HepG2 (cell line): ENCODE data around the gene ACTN1. TPM values are rescaled to one million over a fixed set of nuclear protein-coding genes. Genes with fewer than 3 reads are reported as not detected.

Experiments used
- ATF3 ChIP-seq: sonication (generic); formaldehyde crosslinking; IDR thresholded peaks from 2 replicates; pipeline ENCODE4 v1.4.0; 2020; ENCODE audit warnings: missing genetic modification reagents
- EHMT2 ChIP-seq: fragments of 200-600 bp; sonication (generic); IDR thresholded peaks from 2 replicates; pipeline ENCODE4 v1.7.0; 2017; ENCODE audit warnings: antibody characterized with exemption, low read depth, low read length, borderline replicate concordance
- IRX3 ChIP-seq: sonication (generic); formaldehyde crosslinking; IDR thresholded peaks from 2 replicates; pipeline ENCODE4 v1.8.1; 2023; ENCODE audit warnings: mild to moderate bottlenecking, low read depth, missing genetic modification reagents, borderline replicate concordance
- MAFK ChIP-seq, 2 experiments: IDR thresholded peaks in 1 of 2; conservative IDR thresholded peaks in 1 of 2; 2 replicates each; pipeline ENCODE4 v1.6.1; 2011; ENCODE audit warnings: improper control_type of control experiment in 2 of 2, low read length in 2 of 2
- MEIS1 ChIP-seq: sonication (generic); formaldehyde crosslinking; IDR thresholded peaks from 2 replicates; pipeline ENCODE4 v1.9.0; 2021; ENCODE audit warnings: mild to moderate bottlenecking, missing genetic modification reagents, moderate library complexity, borderline replicate concordance
- MEIS2 ChIP-seq: sonication (generic); formaldehyde crosslinking; IDR thresholded peaks from 2 replicates; pipeline ENCODE4 v1.9.0; 2021; ENCODE audit warnings: mild to moderate bottlenecking, missing genetic modification reagents
- PTBP1 ChIP-seq: fragments of 200-400 bp; formaldehyde crosslinking; IDR thresholded peaks from 2 replicates; pipeline ENCODE4 v1.6.1; 2018; ENCODE audit warnings: low read length, low read depth; ENCODE audit not compliant: poor library complexity, severe bottlenecking
- TBL1XR1 ChIP-seq: fragments of 150-350 bp; IDR thresholded peaks from 2 replicates; pipeline ENCODE4 v1.6.1; 2014; ENCODE audit warnings: borderline replicate concordance, low read length; ENCODE audit not compliant: partially characterized antibody
- TFDP2 ChIP-seq: sonication (generic); formaldehyde crosslinking; IDR thresholded peaks from 2 replicates; pipeline ENCODE4 v1.4.0; 2020; ENCODE audit warnings: missing genetic modification reagents
- TMF1 ChIP-seq: sonication (generic); formaldehyde crosslinking; IDR thresholded peaks from 2 replicates; pipeline ENCODE4 v1.8.1; 2022; ENCODE audit warnings: low read depth, missing genetic modification reagents
- TRIM24 ChIP-seq: sonication (generic); formaldehyde crosslinking; IDR thresholded peaks from 2 replicates; pipeline ENCODE4 v1.8.0; 2022; ENCODE audit warnings: mild to moderate bottlenecking, missing genetic modification reagents
- ZNF530 ChIP-seq: sonication (generic); formaldehyde crosslinking; IDR thresholded peaks from 2 replicates; pipeline ENCODE4 v1.5.0; 2020; ENCODE audit warnings: low read depth, mild to moderate bottlenecking, missing genetic modification reagents
- ZNF646 ChIP-seq: sonication (generic); formaldehyde crosslinking; IDR thresholded peaks from 2 replicates; pipeline ENCODE4 v1.9.0; 2021; ENCODE audit warnings: mild to moderate bottlenecking, missing genetic modification reagents
- ZNF703 ChIP-seq: sonication (generic); formaldehyde crosslinking; IDR thresholded peaks from 2 replicates; pipeline ENCODE4 v1.5.1; 2020; ENCODE audit warnings: missing genetic modification reagents, mild to moderate bottlenecking, moderate library complexity, borderline replicate concordance
- ZNF766 ChIP-seq: sonication (generic); formaldehyde crosslinking; IDR thresholded peaks from 2 replicates; pipeline ENCODE4 v1.5.0; 2020; ENCODE audit warnings: missing genetic modification reagents, borderline replicate concordance
- ZSCAN30 ChIP-seq: sonication (generic); formaldehyde crosslinking; IDR thresholded peaks from 2 replicates; pipeline ENCODE4 v1.5.0; 2020; ENCODE audit warnings: mild to moderate bottlenecking, missing genetic modification reagents
- polyA plus RNA-seq, 8 experiments: library from polyadenylated mRNA; depleted of rRNA in 3 of 8; stranded (reverse) in 7 of 8; unstranded in 1 of 8; fragments of >200 nt; fragmentation: Illumina TruSeq in 4 of 8; extraction: Trizol in 4 of 8; gene quantifications; 2 replicates each; pipeline versions ENCODE4 v1.2.1 to v1.2.3, GENCODE V29; 2011 to 2016; ENCODE audit warnings: low read depth in 4 of 8, missing spikeins in 1 of 8, mixed read lengths in 1 of 8; ENCODE audit not compliant: insufficient read depth in 1 of 8
- total RNA-seq, 5 experiments: library from RNA; depleted of rRNA; stranded (reverse); fragments of >200 nt; fragmentation: Illumina TruSeq; extraction: Trizol; gene quantifications; 2 replicates each; pipeline ENCODE4 v1.2.3, GENCODE V29; 2016; ENCODE audit warnings: low read depth in 1 of 5
- TF ChIP-seq, protein P1 (sequence below), 2 experiments: sonication (generic) in 1 of 2; formaldehyde crosslinking in 1 of 2; IDR thresholded peaks; 2 replicates each; pipeline versions ENCODE4 v1.5.1 to v1.6.1; 2011 to 2020; ENCODE audit warnings: borderline replicate concordance in 1 of 2, low read depth in 1 of 2, low read length in 1 of 2, mild to moderate bottlenecking in 1 of 2, missing genetic modification reagents in 1 of 2, moderate library complexity in 1 of 2

The ACTN1 gene
- total and polyA plus RNA-seq, 2 of the 13 experiments (the other 11 are each of a cell fraction or from before 2014, with no cell fraction given) = 58.6 to 162 TPM

GRCh38 chr14:68938271-68939150 is 40.6 kb downstream of the ACTN1 start (continued):
- TF ChIP-seq, protein P1, sequence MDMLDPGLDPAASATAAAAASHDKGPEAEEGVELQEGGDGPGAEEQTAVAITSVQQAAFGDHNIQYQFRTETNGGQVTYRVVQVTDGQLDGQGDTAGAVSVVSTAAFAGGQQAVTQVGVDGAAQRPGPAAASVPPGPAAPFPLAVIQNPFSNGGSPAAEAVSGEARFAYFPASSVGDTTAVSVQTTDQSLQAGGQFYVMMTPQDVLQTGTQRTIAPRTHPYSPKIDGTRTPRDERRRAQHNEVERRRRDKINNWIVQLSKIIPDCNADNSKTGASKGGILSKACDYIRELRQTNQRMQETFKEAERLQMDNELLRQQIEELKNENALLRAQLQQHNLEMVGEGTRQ (IDR thresholded peaks at IDR 0.05; ENCODE audit: low read depth, low read length) = no peak
- TF ChIP-seq, protein P1 (CRISPR knock-in tag; IDR thresholded peaks at IDR 0.05; ENCODE audit: borderline replicate concordance) = no peak
- TF ChIP-seq MAFK (conservative IDR thresholded peaks at IDR 0.05 in 1 of 2, IDR thresholded peaks at IDR 0.05 in 1 of 2; ENCODE audit: low read length in 2 of 2) = no peak
- TF ChIP-seq ATF3 (CRISPR knock-in tag) = no peak
- no peak for TF ChIP-seq ZNF646 (CRISPR knock-in tag)
- TF ChIP-seq PTBP1 = no peak
- no peak for TF ChIP-seq ZNF766 (CRISPR knock-in tag)
- TF ChIP-seq TRIM24 (CRISPR knock-in tag) = no peak
- 0 out of 2 replicates have a peak, but pooled peaks have one; percentile 41 for TF ChIP-seq MEIS2
- no peak for TF ChIP-seq TMF1 (CRISPR knock-in tag)
- no peak for TF ChIP-seq IRX3 (CRISPR knock-in tag)
- TF ChIP-seq ZNF530 (CRISPR knock-in tag) = no peak
- TF ChIP-seq ZSCAN30 (CRISPR knock-in tag) = no peak
- TF ChIP-seq EHMT2 = no peak; the same call in 1 of the 2 replicates
- no peak for TF ChIP-seq ZNF703 (CRISPR knock-in tag)
- peak; percentile 27; the same call in 1 of the 2 replicates for TF ChIP-seq TFDP2 (CRISPR knock-in tag)
- no peak for TF ChIP-seq TBL1XR1
- peak; percentile 25; the same call in 1 of the 2 replicates for TF ChIP-seq MEIS1 (CRISPR knock-in tag)
